ENCODE results near the gene S100A14. TPM values are rescaled to one million over a fixed set of nuclear protein-coding genes. Genes with fewer than 3 reads are reported as not detected.
A peak's percentile ranks its signal among the peaks of the same experiment; 100 is the strongest.

Gene S100A14
- total RNA-seq, 1 experiment from 2014 or later = 0.63 TPM

DNA sequence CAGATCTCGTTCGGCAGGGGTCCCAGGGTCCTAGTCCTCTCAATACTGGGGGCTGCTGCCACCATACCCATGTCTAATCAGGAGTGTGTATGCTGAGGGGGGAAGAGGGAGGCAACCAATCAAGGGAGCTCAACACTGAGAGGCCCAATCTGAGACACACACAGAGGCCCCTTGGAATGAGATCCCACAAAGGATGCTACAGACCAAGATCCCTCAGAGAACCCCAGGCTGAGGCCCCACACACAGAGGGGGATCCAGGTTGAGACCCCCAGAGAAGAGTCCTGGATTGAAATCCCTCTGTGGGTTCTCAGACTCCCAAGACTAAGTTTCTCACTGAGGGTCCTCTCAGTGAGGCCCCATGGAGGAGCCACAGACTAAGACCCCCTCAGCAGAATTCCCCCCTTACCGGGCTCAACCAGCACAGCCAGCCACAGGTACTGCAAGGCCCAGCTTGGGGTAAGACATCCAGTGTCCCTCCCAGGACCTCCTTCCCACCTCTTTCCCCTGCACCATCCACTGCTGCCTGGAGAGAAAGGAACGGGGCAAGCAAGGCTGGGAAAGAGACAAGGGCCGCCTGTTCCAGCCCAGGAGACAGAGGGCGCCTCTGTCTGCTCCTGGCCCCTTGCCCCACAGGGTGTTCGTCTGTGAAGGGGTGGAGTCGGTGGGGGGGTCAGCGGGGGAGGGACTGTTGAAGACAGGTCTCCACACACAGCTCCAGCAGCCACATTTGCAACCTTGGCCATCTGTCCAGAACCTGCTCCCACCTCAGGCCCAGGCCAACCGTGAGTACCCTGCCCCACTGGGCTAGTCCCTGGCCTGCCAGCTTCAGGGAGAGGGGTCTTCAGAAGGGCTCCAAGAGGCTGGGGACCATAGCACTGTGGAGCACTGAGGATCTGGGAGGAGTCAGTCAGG, 11.8 kb upstream of the S100A14 start, which contains the start of gene S100A1:
Gene S100A1 (plus strand): TSS at position 720 of the 912 bp plus-strand sequence. CDS start 2,088 bp downstream, outside the sequence.
- no CpG with 5 or more reads among the region's 10 CpGs for WGBS (ENCODE audit: extremely low coverage, insufficient read length, low lambda C conversion rate)
- Histone ChIP-seq H3K4ac (ENCODE audit: low read depth, low read length) (no peak within 1 kb of the TSS), H3K27ac (ENCODE audit: insufficient read length, low read depth, low read length) (no peak within 1 kb of the TSS), H3K4me2 (ENCODE audit: insufficient read depth, insufficient read length, low read length) (peak within 1 kb of the TSS; percentile 87), H4K5ac (ENCODE audit: insufficient read length, low read depth, low read length) (no peak within 1 kb of the TSS), H3K79me2 (ENCODE audit: insufficient read depth, low read length) (no peaks in the 10 kb centered on the region), H3K79me1 (ENCODE audit: insufficient read depth, low read depth, low read length, poor library complexity, severe bottlenecking) (no peaks in the 10 kb centered on the region), H2BK20ac (ENCODE audit: low read depth, low read length, poor library complexity, severe bottlenecking) (no peak within 1 kb of the TSS), H2BK5ac (ENCODE audit: insufficient read length, low read length) (no peak within 1 kb of the TSS), H3T11ph (ENCODE audit: low read length) (no peak within 1 kb of the TSS), H4K8ac (replicated peaks; ENCODE audit: insufficient read length, low read depth, low read length) (no peak within 1 kb of the TSS), H2BK15ac (ENCODE audit: low read depth, low read length) (no peak within 1 kb of the TSS), H3K18ac (ENCODE audit: insufficient read length, low read depth, low read length) (peak within 1 kb of the TSS; percentile 93), H3K4me1 (ENCODE audit: insufficient read depth, low read length) (0 out of 2 replicates have a peak, but pooled peaks cover 4% of the 10 kb centered on the region), H3K9ac (ENCODE audit: extremely low read depth, insufficient read length, low read length) (peak within 1 kb of the TSS; percentile 49), H3K9me3 (ENCODE audit: control insufficient read depth, low read depth, low read length) (no peaks in the 10 kb centered on the region), H3K27me3 (ENCODE audit: insufficient read depth, low read length) (no peaks in the 10 kb centered on the region), H2AK5ac (ENCODE audit: insufficient read length, low read length) (no peak within 1 kb of the TSS), H4K91ac (ENCODE audit: insufficient read length, low read depth, low read length) (no peak within 1 kb of the TSS), H4K20me1 (ENCODE audit: control insufficient read depth, insufficient read depth, insufficient read length) (no peaks in the 10 kb centered on the region), H3K23ac (ENCODE audit: insufficient read length, low read depth, low read length) (no peak within 1 kb of the TSS), H2BK120ac (ENCODE audit: low read depth, low read length, poor library complexity, severe bottlenecking) (no peak within 1 kb of the TSS), H3K23me2 (ENCODE audit: insufficient read length, low read depth, low read length, poor library complexity, severe bottlenecking) (peaks cover 7% of the 10 kb centered on the region), H3K14ac (ENCODE audit: insufficient read depth, low read length) (peak within 1 kb of the TSS; percentile 77; the same call in 1 of the 2 replicates), H2AFZ (ENCODE audit: low read length) (no peak within 1 kb of the TSS), H3K56ac (ENCODE audit: insufficient read length, low read depth, low read length) (no peak within 1 kb of the TSS), H2BK12ac (ENCODE audit: insufficient read length, low read depth, low read length) (no peak within 1 kb of the TSS)
- peak within 1 kb of the TSS; percentile 74 to 87 for H3K4me3 Mint-ChIP-seq
- TF ChIP-seq, protein P1, sequence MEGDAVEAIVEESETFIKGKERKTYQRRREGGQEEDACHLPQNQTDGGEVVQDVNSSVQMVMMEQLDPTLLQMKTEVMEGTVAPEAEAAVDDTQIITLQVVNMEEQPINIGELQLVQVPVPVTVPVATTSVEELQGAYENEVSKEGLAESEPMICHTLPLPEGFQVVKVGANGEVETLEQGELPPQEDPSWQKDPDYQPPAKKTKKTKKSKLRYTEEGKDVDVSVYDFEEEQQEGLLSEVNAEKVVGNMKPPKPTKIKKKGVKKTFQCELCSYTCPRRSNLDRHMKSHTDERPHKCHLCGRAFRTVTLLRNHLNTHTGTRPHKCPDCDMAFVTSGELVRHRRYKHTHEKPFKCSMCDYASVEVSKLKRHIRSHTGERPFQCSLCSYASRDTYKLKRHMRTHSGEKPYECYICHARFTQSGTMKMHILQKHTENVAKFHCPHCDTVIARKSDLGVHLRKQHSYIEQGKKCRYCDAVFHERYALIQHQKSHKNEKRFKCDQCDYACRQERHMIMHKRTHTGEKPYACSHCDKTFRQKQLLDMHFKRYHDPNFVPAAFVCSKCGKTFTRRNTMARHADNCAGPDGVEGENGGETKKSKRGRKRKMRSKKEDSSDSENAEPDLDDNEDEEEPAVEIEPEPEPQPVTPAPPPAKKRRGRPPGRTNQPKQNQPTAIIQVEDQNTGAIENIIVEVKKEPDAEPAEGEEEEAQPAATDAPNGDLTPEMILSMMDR (conservative IDR thresholded peaks at IDR 0.05) = no peak; the same call in 2 of the 3 replicates
- peaks cover 11 to 21% (median 18%) of the 10 kb centered on the region in 3 experiments for H3K36me3 Mint-ChIP-seq (ENCODE audit: insufficient read depth in 1 of 3, low read depth in 3 of 3)
- no peak for DNase-seq
- H3K9me3 Mint-ChIP-seq = no peaks in the 10 kb centered on the region; a peak in 1 of 5 replicates
- peaks cover 46% of the 10 kb centered on the region in 2 experiments for H3K4me1 Mint-ChIP-seq
- H3K27ac Mint-ChIP-seq = peak within 1 kb of the TSS; percentile 93 to 95 (median 93); a peak in 6 of 7 replicates
- H3K27me3 Mint-ChIP-seq (ENCODE audit: low read depth) = 0 out of 2 replicates have a peak, but pooled peaks cover 2% of the 10 kb centered on the region
